Measurements from ENCODE around the gene PTGIS.

- TF ChIP-seq POLR2A (IDR thresholded peaks at IDR 0.05): no peak
- no peak for TF ChIP-seq CTCF (IDR thresholded peaks at IDR 0.05)
These were observed 35.3 kb upstream of the PTGIS start for GRCh38 chr20:49603209-49603627.
